Subcutaneous preadipocyte (primary cell): ENCODE data around the gene RETSAT. TPM values are rescaled to one million over a fixed set of nuclear protein-coding genes. Genes with fewer than 3 reads are reported as not detected.

Experiments used
- small RNA-seq: library from RNA; depleted of rRNA; stranded (forward); fragments of <200 nt; gene quantifications from one replicate; pipeline ENCODE3, GENCODE V24; 2012
- total RNA-seq: library from RNA; depleted of rRNA; stranded (reverse); fragments of >200 nt; gene quantifications from 2 replicates; pipeline ENCODE4 v1.2.3, GENCODE V29; 2012

Gene RETSAT
- total RNA-seq: 41.5 and 45.5 TPM in 2 replicates

DNA sequence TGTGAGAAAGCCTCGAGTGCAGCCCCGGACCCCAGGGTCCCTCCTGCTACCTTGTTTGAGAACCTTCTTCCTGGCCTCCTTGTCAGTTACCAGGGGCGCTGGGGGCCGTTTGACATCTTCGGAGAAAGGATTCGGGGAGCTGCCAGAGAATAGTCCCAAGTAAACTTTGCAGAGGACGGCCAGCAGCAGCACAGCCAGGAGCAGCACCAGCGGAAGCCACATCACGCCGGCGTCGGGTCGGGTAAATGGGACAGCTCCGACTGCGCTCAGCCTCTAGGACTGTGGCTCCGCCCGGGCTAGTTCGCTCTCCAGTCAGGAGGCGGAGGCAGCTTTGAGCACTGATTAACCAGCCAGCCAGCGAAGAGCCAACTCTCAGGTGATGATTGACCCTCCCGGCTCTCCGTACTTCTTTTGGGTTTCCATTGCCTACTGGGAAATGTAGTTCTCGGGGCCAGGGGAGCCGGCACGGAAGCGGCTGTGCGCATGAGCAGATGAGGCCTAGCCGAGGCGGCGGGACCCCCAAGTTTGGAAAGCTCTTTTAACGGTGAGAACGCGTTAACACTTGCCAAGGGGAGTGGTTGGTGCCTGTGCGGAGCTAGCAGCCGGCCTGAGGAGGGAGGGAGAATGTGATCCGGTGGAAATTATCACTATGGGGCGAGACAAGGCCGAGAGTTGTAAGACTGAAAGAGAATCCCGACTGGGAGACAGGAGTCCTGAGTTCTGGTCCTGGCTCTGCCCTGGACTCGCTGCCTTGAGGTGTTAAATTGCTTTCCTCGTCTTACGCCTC, at the start of gene RETSAT, which contains the start of gene ELMOD3:
TSS of gene RETSAT (minus strand) at position 243 of the 787 bp plus-strand sequence. CDS start at position 222, 21 bp downstream.
TSS of gene ELMOD3 (plus strand) at position 484 of the 787 bp plus-strand sequence. CDS start 2,430 bp downstream, outside the sequence.

DNA sequence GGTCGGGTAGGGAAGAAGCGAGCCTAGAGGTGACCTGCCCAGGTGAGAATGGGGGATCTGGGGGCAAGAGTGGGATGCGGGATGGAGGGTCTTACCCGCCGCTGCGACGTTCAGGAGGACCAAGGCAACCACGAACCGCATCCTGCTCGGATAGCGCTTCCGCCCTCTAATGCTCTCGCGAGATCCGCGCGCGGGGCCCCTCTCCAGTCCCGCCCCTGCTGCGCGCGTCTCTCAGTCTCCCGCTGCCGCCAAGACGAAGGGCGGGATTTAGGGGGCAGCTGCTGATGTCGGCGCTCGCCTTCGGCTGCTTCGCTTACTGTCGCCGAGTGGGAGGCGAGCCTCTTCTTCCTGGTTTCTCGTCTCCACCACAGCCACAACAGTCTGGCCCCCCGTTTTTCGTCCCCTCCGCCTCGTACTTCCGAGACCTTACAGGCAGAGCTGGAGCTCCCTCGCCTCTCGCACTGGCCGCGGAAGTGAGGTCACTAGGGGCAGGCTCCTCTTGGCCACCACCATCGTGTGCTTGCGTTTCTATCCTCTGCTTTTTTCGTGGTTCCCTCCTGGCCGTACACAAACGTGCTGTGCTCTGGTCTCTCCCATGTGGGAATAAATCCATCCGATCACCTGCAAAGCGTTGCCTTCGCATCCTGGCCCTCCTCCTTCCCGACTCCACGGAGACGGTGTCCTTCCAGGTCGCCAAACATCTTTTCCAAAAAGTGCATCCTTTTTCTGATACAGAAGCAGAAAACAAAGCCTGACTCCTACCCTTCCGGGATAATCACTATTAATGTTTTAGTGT, 26.3 kb downstream of the RETSAT start, which contains the start of gene TGOLN2:
TSS of gene TGOLN2 (minus strand) at position 168 of the 796 bp plus-strand sequence. CDS start at position 141, 27 bp downstream.

Small RNA genes lying within 50 kb of the gene (small RNA-seq; reads per million reads assigned to genes)
- gene AC062037.1 (not detected), gene AC062037.2 (not detected), gene RF00019 (not detected), gene RN7SL113P (not detected)

Other genes starting within 250 kb of the RETSAT start
- gene TCF7L1, start 221.1 kb downstream of the RETSAT start, total RNA-seq: 1.8 and 2.2 TPM in 2 replicates
- gene TGOLN2, start 26.5 kb downstream of the RETSAT start, total RNA-seq: 72.8 and 78.6 TPM in 2 replicates
- 12.5 and 15.6 TPM in 2 replicates for gene ELMOD3, start 241 bp upstream of the RETSAT start, total RNA-seq
- gene CAPG, start 55.8 kb upstream of the RETSAT start, total RNA-seq: 86.2 and 140 TPM in 2 replicates
- gene SH2D6, start 64.2 kb upstream of the RETSAT start, total RNA-seq: under 0.01 TPM in 1 of 2 replicates, not detected in the other
- 127 and 158 TPM in 2 replicates for gene MAT2A, start 184.6 kb upstream of the RETSAT start, total RNA-seq
- gene GGCX, start 207.0 kb upstream of the RETSAT start, total RNA-seq: 24.6 and 38.5 TPM in 2 replicates
- 0.59 TPM in 1 of 2 replicates, not detected in the other for gene VAMP8, start 223.1 kb upstream of the RETSAT start, total RNA-seq
- gene VAMP5, start 229.9 kb upstream of the RETSAT start, total RNA-seq: 16.2 and 25.0 TPM in 2 replicates
- gene RNF181, start 241.2 kb upstream of the RETSAT start, total RNA-seq: 105 and 194 TPM in 2 replicates
- 8.6 and 9.6 TPM in 2 replicates for gene TMEM150A, start 248.2 kb upstream of the RETSAT start, total RNA-seq